Superior temporal gyrus (tissue), 1 donor: ENCODE data around the gene BLACAT1.
A peak's percentile ranks its signal among the peaks of the same experiment; 100 is the strongest.
"Not testable (repeated sequence)": the region's sequence is repeated elsewhere in the genome, so short reads cannot be mapped to it uniquely, and the experiment has no call there.

Experiments
- DNase-seq: peaks from one replicate; pipeline ENCODE4 v3.0.0-alpha.2; 2016; ENCODE audit errors: extremely low spot score

Gene BLACAT1

DNA sequence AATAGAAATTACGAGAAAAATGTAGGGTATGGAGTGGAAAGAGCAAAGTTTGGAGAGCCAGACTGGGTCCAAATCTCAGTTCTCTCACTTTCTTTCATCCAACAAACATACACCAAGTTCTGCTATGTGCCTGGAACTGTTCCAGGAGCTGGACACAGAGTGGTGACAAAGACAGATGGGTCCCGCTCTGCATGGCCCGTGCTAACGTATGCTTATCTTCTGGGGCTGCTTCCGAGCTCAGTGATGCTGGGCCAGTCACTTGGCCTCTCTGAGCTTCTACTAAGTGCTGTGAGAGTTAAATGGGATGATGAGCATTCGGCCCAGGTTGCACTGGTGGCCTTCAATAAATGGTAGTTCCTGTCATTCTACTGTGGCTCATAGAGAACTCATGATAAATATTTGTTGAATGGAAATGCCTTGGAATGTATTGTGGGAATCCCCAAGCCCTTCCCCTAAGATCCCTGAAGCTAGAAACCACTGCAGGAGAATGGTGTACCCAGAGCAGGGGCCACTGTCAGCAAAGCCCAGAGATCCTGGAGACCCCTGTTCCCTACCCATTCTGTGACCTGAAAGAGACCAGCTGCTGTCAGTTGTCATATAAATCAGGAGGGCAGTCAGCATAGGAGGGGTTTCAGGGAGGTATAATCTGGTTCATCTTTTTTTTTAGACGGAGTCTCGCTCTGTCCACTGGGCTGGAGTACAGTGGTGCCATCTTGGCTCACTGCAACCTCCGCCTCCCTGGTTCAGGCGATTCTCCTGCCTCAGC lies 37.8 kb downstream of the BLACAT1 start:
- DNase-seq = no peak

DNA sequence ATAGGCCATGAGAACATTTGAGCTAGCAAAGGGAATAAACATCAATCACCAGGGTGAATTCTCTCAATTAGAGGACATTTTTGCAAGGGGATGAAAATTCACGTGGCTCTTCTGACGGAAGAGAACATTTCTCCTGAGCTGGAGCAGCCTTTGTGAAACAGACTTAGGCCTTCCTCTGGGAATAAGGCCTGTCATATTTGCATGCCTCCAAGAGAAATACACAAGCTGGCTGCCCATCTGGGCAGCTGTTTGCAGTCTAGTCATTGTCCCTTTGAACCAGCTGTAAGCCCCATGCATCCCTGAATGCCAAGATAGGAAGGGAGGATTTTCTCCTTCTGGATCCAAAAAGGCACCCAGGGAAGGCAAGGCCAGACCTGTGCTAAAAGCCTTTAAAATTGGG lies 39.5 kb downstream of the BLACAT1 start:
- DNase-seq = peak; percentile 10

DNA sequence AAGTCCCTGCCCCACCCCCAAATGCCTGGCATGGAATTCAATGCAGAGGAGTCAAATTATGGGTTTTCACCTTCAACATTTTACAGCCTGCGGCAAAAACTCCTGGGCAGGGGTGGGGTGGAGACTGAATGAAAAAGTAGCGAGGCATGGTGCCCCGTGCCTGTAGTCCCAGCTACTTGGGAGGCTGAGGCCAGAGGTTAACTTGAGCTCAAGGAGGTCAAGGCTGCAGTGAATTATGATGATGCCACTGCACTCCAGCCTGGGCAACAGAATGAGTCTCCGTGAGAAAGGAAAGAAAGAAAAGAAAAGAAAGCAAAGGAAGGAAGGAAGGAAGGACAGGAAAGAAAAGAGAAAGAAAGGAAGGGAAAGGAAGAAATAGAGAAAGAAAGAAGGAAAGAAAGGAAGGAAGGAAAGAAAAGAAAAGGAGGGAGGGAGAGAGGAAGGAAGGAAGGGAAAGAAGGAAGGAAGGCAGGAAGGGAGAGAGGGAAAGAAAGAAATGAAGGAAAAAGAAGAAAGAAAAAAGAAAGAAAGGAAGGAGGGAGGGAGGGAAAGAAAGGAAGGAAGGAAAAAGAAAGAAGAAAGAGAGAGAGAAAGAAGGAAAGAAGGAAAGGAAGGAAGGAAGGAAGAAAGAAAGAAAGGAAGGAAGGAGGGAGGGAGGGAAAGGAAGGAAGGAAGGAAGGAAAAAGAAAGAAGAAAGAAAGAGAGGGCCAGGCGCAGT lies 45.1 kb downstream of the BLACAT1 start:
- no peak for DNase-seq

DNA sequence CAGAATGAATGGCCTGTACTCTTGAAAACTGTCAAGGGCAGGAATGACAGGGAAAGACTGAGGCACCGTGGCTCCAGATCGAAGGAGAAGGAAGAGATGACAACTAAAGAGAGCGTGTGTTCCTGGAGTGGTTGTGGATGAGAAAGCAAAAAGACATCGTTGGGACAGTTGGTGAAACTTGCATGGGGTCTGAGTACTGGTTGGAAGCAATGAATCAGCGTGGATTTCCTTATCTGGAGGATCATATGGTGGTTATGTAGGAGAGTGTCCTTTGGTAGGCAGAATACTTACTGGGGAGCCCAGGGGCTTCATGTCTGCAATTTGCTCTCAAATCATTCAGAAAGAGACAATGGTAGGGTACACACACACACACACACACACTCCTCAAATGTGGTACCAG lies 47.9 kb downstream of the BLACAT1 start:
- DNase-seq = no peak

DNA sequence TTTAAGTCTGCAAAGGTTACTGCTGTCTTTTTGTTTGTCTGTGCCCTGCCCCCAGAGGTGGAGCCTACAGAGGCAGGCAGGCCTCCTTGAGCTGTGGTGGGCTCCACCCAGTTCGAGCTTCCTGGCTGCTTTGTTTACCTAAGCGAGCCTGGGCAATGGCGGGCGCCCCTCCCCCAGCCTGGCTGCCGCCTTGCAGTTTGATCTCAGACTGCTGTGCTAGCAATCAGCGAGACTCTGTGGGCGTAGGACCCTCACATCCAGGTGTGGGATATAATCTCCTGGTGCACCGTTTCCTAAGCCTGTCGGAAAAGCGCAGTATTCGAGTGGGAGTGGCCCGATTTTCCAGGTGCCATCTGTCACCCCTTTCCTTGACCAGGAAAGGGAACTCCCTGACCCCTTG lies 49.6 kb downstream of the BLACAT1 start:
- not testable (repeated sequence) for DNase-seq
